ENCODE results near the gene DOK5.

Gene DOK5

GRCh38 chr20:54515793-54516628 is 40.6 kb downstream of the DOK5 start:
- no peak for DNase-seq

GRCh38 chr20:54517241-54517975 is 42.0 kb downstream of the DOK5 start:
- DNase-seq = no peak

- no peak for DNase-seq
These were observed 49.5 kb downstream of the DOK5 start for GRCh38 chr20:54524849-54525248.

GRCh38 chr20:54525916-54526590 is 50.7 kb downstream of the DOK5 start:
- DNase-seq = no peak

GRCh38 chr20:54526801-54527200 is 51.4 kb downstream of the DOK5 start:
- no peak for DNase-seq

GRCh38 chr20:54532573-54532972 is 57.2 kb downstream of the DOK5 start:
- DNase-seq = no peak

GRCh38 chr20:54534101-54534500 is 58.7 kb downstream of the DOK5 start:
- DNase-seq = no peak

GRCh38 chr20:54535033-54535432 is 59.6 kb downstream of the DOK5 start:
- no peak for DNase-seq

GRCh38 chr20:54535746-54536145 is 60.4 kb downstream of the DOK5 start:
- no peak for DNase-seq

- no peak for DNase-seq
These were observed 64.2 kb downstream of the DOK5 start for GRCh38 chr20:54539521-54540046.

- DNase-seq = no peak
These were observed 68.0 kb downstream of the DOK5 start for GRCh38 chr20:54543369-54543768.

GRCh38 chr20:54545676-54546358 is 70.4 kb downstream of the DOK5 start:
- DNase-seq = no peak

- DNase-seq = no peak
These were observed 73.5 kb downstream of the DOK5 start for GRCh38 chr20:54548849-54549248.

GRCh38 chr20:54549658-54550326 is 74.4 kb downstream of the DOK5 start:
- no peak for DNase-seq

GRCh38 chr20:54550776-54551396 is 75.5 kb downstream of the DOK5 start:
- no peak for DNase-seq

GRCh38 chr20:54554006-54554405 is 78.6 kb downstream of the DOK5 start:
- DNase-seq = no peak

- DNase-seq = no peak
These were observed 79.8 kb downstream of the DOK5 start for GRCh38 chr20:54555150-54555549.

- no peak for DNase-seq
These were observed 81.0 kb downstream of the DOK5 start for GRCh38 chr20:54556406-54556805.

- DNase-seq = no peak
These were observed 82.6 kb downstream of the DOK5 start for GRCh38 chr20:54557806-54558590.

- no peak for DNase-seq
These were observed 84.5 kb downstream of the DOK5 start for GRCh38 chr20:54559890-54560289.

GRCh38 chr20:54560357-54560756 is 85.0 kb downstream of the DOK5 start:
- DNase-seq = no peak
